ENCODE measurements around the gene THAP12. TPM values are rescaled to one million over a fixed set of nuclear protein-coding genes. Genes with fewer than 3 reads are reported as not detected.

THAP12 gene
- polyA plus RNA-seq, 12 donors, result 46.6 to 76.3 (median 65.8) TPM; not detected in 1

- DNase-seq, result no peak
Measured at GRCh38 chr11:76388408-76388807, 7.5 kb upstream of the THAP12 start.

- DNase-seq, result no peak
Measured at GRCh38 chr11:76385903-76386302, 5.0 kb upstream of the THAP12 start.

- DNase-seq, result no peak
Measured at GRCh38 chr11:76382209-76382608, 1.3 kb upstream of the THAP12 start.

DNA sequence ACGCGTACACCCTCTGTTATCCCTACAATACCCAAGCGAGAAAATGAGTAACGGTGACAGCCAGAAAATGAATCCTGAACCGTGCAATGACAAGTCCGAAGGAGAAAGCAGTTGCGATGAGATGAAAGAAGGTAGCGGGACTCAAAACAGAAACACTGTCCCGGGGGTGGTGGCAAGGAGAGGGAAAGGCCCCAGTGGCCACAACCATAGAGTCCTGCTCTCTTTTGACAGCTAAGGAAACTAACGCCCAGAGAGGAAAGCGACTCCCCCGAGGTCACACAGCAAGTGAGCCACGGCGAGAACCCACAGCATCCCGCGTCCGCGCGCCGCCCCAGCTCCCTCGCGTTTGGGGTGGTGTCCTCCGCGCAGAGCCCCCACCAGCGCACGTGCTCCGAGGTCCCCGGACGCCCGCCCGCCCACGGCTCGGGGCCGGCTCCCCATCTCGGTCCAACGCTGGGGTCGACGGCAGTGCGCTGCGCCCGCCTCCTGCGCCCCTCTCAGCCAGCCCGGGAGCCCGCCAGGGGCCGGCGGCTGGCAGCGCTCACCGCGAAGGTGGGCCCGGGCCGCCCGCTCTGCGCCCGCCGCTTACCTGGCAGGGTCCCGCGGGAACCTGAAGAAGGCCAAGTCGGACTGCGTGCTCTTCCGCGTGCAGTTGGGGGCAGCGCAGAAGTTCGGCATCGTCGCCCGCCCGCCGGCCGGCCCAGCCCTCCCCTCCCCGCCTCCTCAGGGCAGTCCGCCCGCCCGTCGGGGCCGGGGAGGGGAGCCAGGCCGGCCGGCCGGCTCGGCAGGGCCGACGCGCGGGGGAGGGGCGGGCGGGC lies 564 bp downstream of the THAP12 start:
- DNase-seq, result peak; percentile 15

- DNase-seq, result no peak
Measured at GRCh38 chr11:76379807-76380158, 1.1 kb downstream of the THAP12 start.

- DNase-seq, result no peak
Measured at GRCh38 chr11:76376746-76377558, 4.0 kb downstream of the THAP12 start.

- DNase-seq, result no peak
Measured at GRCh38 chr11:76371170-76371569, 9.8 kb downstream of the THAP12 start.

DNA sequence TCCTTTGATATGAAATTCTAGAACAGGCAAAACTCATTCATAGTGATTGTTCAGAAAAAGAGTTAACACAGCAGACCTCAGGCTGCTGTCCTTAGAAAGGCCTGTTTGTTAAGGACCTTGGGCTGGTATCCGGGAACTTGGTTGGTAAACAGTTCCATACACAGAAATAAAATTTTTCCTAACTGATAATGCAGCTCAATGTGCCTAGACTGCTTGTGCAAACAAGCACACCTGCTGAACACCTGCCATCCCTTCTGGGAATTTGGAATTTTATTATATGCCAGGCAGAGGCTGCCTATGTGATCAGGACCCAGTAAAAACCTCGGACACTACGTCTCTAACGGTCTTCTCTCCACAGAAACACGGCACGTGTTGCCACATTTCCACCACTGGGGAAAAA lies 11.5 kb downstream of the THAP12 start:
- no peak for DNase-seq

DNA sequence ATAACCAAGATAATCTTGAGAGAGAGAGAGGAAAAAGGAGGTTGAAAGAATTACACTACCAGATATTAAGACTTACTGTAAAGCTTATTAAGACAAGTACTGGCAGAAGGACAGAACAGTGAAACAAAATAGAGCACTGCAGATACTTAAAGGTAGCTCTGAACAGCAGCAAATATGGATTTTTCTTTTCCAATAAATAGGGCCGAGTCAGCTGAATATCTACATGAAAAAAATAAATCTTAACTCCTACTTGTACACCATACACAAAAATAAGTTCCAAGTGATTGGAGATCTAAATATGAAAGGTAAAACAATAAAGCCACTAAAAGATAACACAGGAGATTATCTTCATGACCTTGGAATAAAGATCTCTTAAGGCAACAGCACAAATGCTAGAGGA lies 12.4 kb downstream of the THAP12 start:
- no peak for DNase-seq

DNA sequence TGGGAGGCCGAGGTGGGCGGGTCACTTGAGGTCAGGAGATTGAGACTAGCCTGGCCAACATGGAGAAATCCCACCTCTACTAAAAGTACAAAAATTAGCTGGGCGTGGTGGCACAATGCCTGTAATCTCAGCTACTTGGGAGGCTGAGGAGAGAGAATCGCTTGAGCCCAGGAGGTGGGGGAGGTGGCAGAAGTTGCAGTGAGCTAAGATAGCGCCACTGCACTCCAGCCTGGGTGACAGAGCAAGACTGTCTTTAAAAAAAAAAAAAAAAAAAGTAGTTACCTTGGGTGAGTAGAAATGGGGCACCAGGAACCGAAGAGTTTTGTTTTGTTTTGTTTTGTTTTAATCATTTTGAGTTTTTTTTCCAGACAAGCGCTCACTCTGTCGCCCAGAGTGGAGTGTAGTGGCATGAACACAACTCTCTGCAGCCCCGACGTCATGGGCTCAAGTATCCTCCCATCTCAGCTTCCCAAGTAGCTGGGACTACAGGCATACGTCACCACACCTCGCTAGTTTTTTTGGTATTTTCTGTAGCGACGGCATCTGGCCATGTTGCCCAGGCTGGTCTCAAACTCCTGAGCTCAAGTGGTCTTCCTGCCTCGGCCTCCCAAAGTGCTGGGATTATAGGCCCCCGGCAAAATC lies 15.8 kb downstream of the THAP12 start:
- DNase-seq, result no peak

GRCh38 chr11:76362716-76363115 lies 18.2 kb downstream of the THAP12 start:
- DNase-seq, result no peak

DNA sequence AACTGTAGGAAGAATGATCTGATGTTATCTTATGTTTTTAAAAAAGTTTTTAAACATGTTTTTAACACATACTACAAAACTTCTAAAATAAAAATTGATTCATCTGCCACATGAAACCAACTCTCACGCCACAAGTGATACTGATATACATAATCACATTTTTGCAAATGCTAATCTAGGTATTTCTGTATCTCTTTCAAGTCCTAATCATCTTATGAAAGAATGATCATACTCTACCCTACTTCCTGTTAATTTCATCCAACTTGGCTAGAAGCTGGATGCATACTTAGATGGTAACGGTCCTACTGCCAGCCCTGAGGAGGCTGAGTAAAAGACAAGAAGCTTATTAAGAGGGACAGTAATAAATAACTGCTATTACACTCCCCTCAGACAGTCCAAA lies 19.2 kb downstream of the THAP12 start:
- DNase-seq, result no peak

- DNase-seq, result no peak
Measured at GRCh38 chr11:76361374-76361773, 19.6 kb downstream of the THAP12 start.

DNA sequence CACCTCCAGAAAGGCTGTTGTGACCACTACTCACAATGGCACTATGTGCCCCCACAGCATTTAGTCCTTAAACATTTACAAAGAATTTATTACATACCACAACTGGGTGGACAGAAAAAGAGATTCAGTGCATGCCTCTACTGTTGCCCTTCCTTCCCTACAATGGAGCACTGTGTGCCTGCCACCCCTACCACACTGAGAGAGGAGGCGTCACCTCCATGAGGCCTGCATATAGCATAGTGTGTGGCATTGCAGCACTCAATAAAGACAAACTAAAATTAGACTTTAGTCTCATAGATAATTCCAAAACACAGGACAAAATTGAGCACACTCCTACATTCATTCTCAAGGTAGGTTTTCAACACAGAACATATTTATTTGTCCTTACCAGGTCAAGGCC lies 25.8 kb downstream of the THAP12 start:
- no peak for DNase-seq

DNA sequence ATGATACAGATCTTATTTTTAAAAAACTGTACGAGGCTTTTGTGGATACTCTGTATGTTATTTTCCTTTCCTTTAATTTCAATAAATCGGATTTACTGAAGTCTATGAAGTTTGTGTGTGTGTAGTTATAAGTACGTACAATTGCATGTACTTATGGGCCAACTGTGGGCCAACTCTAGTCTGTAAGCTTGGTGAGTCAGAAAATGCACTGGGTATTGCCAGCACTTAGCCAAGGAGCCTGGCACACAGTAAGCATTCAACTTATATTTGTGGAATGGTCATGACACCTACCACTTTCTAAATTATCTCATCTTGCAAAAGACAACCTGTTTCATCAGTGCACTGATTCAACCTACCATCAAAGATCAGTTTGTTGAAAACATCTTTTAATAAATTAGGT lies 32.6 kb downstream of the THAP12 start:
- DNase-seq, result no peak

GRCh38 chr11:76347466-76347865 lies 33.5 kb downstream of the THAP12 start:
- no peak for DNase-seq

GRCh38 chr11:76339221-76339620 lies 41.7 kb downstream of the THAP12 start:
- peak; percentile 95 for DNase-seq

- DNase-seq, result no peak
Measured at GRCh38 chr11:76337923-76338322, 43.0 kb downstream of the THAP12 start.

DNA sequence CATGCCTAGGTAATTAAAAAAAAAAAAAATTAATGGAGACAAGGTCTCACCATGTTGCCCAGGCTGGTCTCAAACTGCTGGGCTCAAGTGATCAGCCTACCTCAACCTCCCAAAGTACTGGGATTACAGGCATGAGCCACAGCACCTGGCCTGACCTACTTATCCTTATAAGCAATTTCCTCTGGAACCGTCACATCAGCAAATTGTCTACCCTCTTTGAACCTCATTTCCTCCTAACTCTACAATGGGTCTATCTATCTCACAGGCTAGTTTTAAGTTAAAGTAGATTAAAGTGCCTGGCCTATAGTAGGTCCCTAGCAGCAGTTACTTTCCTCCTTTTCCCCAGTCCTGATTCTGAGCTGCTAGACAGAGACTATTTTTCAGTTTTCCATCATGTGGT lies 43.5 kb downstream of the THAP12 start:
- DNase-seq, result no peak

- no peak for DNase-seq
Measured at GRCh38 chr11:76336597-76336996, 44.3 kb downstream of the THAP12 start.

DNA sequence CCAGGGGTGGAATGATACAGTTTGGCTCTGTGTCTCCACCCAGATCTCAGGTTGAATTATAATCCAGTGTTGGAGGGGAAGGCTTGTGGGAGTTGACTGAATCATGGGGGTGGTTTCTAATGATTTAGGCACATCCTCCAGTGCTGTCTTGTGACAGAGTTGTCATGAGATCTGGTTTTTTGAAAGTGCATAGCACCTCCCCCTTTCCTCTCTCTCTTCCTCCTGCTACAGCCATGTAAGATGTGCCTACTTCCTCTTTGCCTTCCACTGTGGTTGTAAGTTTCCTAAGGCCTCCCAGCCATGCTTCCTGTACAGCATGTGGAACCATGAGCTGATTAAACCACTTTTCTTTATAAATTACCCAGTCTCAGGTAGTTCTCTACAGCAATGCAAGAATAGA lies 45.1 kb downstream of the THAP12 start:
- no peak for DNase-seq

DNA sequence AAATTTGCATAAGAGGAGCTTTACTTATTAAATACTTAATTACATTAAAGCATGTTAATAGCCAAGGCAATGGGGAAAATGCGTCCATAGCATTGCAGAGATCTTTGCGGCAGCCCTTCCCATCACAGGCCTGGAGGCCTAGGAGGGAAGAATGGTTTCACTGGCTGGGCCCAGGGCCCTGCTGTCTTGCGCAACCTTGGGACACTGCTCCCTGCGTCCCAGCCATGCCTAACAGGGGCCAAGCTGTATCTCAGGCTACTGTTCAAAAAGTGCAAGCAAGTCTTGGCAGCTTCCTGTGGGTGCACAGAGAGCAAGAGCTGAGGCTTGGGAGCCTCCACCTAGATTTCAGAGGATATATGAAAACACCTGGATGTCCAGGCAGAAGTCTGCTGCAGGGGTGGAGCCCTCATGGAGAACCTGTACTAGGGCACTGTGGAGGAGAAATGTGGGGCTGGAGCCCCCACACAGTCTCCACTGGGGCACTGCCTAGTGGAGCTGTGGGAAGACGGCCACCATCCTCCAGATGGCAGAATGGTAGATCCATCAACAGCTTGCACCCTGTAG lies 46.0 kb downstream of the THAP12 start:
- DNase-seq, result no peak

Data from muscle of arm (tissue), 12 donors.